Measurements from ENCODE around the gene FMN1. TPM values are rescaled to one million over a fixed set of nuclear protein-coding genes. Genes with fewer than 3 reads are reported as not detected.

FMN1 gene
- total RNA-seq, 1 donor from 2014 or later: 20.1 TPM

- TF ChIP-seq POLR2A (IDR thresholded peaks at IDR 0.05) (no peak), POLR2AphosphoS5 (IDR thresholded peaks at IDR 0.05; ENCODE audit: insufficient read depth in 1 of 2, low read depth in 1 of 2) (peak in 1 of 2 donors; percentile 44)
- Histone ChIP-seq H3K9me3 (no peaks in the 10 kb centered on the region), H3K36me3 (no peaks in the 10 kb centered on the region), H3K27me3 (no peaks in the 10 kb centered on the region), H3K4me3 (peak overlapping the region; percentile 7 to 35), H3K4me1 (peaks cover 33% of the 10 kb centered on the region), H3K27ac (peak overlapping the region; percentile 59)
- DNase-seq (ENCODE audit: extremely low spot score in 2 of 2): no peak
- intact Hi-C loops (cut with DNase I): no loop called here
Observed at GRCh38 chr15:33068007-33068481, 126.5 kb downstream of the FMN1 start.

- intact Hi-C loops (cut with DNase I): no loop called here
- peaks cover 33% of the 10 kb centered on the region for H3K4me1 ChIP-seq
- peak overlapping the region; percentile 59 for H3K27ac ChIP-seq
- H3K27me3 ChIP-seq: no peaks in the 10 kb centered on the region
- no peak for DNase-seq (ENCODE audit: extremely low spot score in 2 of 2)
- H3K36me3 ChIP-seq: no peaks in the 10 kb centered on the region
- TF ChIP-seq POLR2AphosphoS5 (IDR thresholded peaks at IDR 0.05; ENCODE audit: insufficient read depth in 1 of 2, low read depth in 1 of 2): no peak
- no peak for TF ChIP-seq POLR2A (IDR thresholded peaks at IDR 0.05)
- TF ChIP-seq CTCF (IDR thresholded peaks at IDR 0.05): no peak
- H3K9me3 ChIP-seq: no peaks in the 10 kb centered on the region
- H3K4me3 ChIP-seq: peak overlapping the region; percentile 7 to 35
Observed at GRCh38 chr15:33067456-33067855, 127.1 kb downstream of the FMN1 start.

- Histone ChIP-seq H3K27ac (no peak overlapping the region), H3K9me3 (no peaks in the 10 kb centered on the region), H3K36me3 (no peaks in the 10 kb centered on the region), H3K4me3 (no peak overlapping the region), H3K4me1 (peaks cover 33% of the 10 kb centered on the region), H3K27me3 (no peaks in the 10 kb centered on the region)
- DNase-seq (ENCODE audit: extremely low spot score in 2 of 2): no peak
- TF ChIP-seq POLR2A (IDR thresholded peaks at IDR 0.05): no peak
- no peak for TF ChIP-seq POLR2AphosphoS5 (IDR thresholded peaks at IDR 0.05; ENCODE audit: insufficient read depth in 1 of 2, low read depth in 1 of 2)
- TF ChIP-seq CTCF (IDR thresholded peaks at IDR 0.05): no peak
- intact Hi-C loops (cut with DNase I): no loop called here
Observed at GRCh38 chr15:33066584-33066983, 127.9 kb downstream of the FMN1 start.

- H3K27ac ChIP-seq: no peak overlapping the region
- no peaks in the 10 kb centered on the region for H3K36me3 ChIP-seq
- no peaks in the 10 kb centered on the region for H3K27me3 ChIP-seq
- DNase-seq (ENCODE audit: extremely low spot score in 2 of 2): no peak
- H3K4me3 ChIP-seq: no peak overlapping the region
- H3K4me1 ChIP-seq: peaks cover 33% of the 10 kb centered on the region
- H3K9me3 ChIP-seq: no peaks in the 10 kb centered on the region
- TF ChIP-seq POLR2AphosphoS5 (IDR thresholded peaks at IDR 0.05; ENCODE audit: insufficient read depth in 1 of 2, low read depth in 1 of 2) (no peak), POLR2A (IDR thresholded peaks at IDR 0.05) (no peak), CTCF (IDR thresholded peaks at IDR 0.05) (no peak)
- intact Hi-C loops (cut with DNase I): no loop called here
Observed at GRCh38 chr15:33064878-33065277, 129.6 kb downstream of the FMN1 start.

GRCh38 chr15:33059184-33059583, 135.3 kb downstream of the FMN1 start:
- no peak for DNase-seq (ENCODE audit: extremely low spot score in 2 of 2)
- Histone ChIP-seq H3K27ac (no peak overlapping the region), H3K4me1 (no peaks in the 10 kb centered on the region), H3K4me3 (no peak overlapping the region), H3K9me3 (no peaks in the 10 kb centered on the region), H3K27me3 (no peaks in the 10 kb centered on the region), H3K36me3 (no peaks in the 10 kb centered on the region)
- no peak for TF ChIP-seq CTCF (IDR thresholded peaks at IDR 0.05)
- no peak for TF ChIP-seq POLR2A (IDR thresholded peaks at IDR 0.05)
- TF ChIP-seq POLR2AphosphoS5 (IDR thresholded peaks at IDR 0.05; ENCODE audit: insufficient read depth in 1 of 2, low read depth in 1 of 2): no peak
- intact Hi-C loops (cut with DNase I): no loop called here

All from vagina (tissue), 2 donors.